ENCODE measurements around the gene TMEM8B. TPM values are rescaled to one million over a fixed set of nuclear protein-coding genes. Genes with fewer than 3 reads are reported as not detected.

Gene TMEM8B, protein sequence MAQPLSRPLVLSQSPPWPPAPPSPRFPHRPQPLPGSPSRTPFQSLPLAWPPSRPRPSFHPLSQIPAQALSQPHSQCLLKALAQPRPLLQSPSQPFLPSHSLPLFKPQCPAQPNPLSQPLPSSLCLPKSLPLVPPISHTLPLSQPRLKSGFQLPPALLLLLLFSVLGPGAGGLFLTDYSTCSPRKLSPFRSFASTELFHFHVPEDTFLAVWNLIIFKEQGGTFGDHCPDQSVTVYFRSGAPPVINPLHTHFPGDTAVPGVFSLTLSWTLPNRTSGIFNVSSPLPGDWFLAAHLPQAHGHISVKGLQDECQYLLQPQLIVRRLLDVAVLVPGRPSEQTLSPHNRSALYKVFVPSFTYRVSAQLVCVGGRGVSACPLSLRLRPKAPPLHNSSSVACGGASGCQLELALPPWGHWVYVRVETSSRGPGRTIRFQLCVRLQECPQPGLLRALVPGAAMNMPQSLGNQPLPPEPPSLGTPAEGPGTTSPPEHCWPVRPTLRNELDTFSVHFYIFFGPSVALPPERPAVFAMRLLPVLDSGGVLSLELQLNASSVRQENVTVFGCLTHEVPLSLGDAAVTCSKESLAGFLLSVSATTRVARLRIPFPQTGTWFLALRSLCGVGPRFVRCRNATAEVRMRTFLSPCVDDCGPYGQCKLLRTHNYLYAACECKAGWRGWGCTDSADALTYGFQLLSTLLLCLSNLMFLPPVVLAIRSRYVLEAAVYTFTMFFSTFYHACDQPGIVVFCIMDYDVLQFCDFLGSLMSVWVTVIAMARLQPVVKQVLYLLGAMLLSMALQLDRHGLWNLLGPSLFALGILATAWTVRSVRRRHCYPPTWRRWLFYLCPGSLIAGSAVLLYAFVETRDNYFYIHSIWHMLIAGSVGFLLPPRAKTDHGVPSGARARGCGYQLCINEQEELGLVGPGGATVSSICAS
- total RNA-seq: 3.3 TPM
- 1 to 10 TPM in 3 of 4 donors, under 1 TPM in 1; 0.21 to 1.5 (median 1.3) TPM for polyA plus RNA-seq

DNA sequence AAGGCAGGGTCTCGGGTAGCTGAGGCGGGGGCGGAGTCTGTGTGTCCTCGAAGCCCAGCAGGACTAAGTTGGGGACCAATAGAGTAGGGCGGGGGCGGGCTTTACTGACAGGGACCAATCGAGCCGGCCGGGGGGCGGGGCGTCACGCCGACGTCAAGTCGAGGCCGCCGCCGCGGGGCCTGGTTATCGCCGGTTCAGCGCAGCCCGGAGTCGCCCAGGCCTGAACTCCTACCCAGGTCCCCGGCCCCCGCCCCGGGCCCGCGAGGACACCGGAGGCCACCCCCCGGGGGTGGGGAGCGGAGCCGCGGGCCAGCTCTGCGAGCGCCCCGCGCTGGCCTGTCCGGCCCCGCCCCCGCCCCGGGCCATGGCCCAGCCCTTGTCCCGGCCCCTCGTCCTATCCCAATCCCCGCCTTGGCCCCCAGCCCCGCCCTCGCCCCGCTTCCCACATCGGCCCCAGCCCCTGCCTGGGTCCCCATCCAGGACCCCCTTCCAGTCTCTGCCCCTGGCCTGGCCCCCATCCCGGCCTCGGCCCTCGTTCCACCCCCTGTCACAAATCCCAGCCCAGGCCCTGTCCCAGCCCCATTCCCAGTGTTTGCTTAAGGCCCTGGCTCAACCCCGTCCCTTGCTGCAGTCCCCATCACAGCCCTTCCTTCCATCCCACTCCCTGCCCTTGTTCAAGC is at the start of gene TMEM8B:
TMEM8B (plus strand) TSS at position 145 of the 680 bp plus-strand sequence; CDS start at position 365, 220 bp downstream.
- H3K27ac Mint-ChIP-seq: peak within 1 kb of the TSS; percentile 82 to 98 (median 94)
- H3K4me1 Mint-ChIP-seq: peaks cover 5 to 36% (median 25%) of the 10 kb centered on the region in 4 donors
- H3K9me3 ChIP-seq (ENCODE audit: control insufficient read depth in 2 of 2, low read length in 2 of 2): no peaks in the 10 kb centered on the region

DNA sequence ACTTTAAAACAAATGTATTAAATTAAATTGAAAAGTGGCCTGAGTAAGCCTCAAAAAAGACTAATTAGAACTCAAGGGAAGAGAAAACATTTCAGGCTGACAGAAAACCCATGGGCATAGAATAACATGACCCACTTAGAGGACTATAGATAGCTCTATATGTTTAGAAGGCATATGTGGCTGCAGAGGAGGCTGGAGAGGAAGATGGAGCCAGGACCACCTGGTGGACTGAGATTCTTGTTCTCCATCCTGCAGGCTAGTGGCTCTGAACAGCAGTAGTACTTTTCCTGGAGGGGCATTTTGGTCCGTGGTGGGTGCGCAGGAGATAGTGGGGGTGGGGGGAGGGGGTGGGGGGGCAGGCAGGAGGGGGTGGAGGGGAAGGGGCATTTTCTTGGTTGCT is 48.0 kb upstream of the TMEM8B start:
- Histone ChIP-seq H3K27ac (ENCODE audit: insufficient read depth, low read length, poor library complexity, severe bottlenecking) (no peak overlapping the region), H3K27me3 (ENCODE audit: control insufficient read depth, insufficient read depth, low read length) (no peaks in the 10 kb centered on the region), H3K4me1 (ENCODE audit: control insufficient read depth, insufficient read depth, low read length, poor library complexity, severe bottlenecking) (no peaks in the 10 kb centered on the region), H3K36me3 (ENCODE audit: control insufficient read depth, insufficient read depth, low read length) (peaks cover 12% of the 10 kb centered on the region), H3K4me3 (ENCODE audit: low read depth, low read length) (no peak overlapping the region), H3K9me3 (ENCODE audit: control insufficient read depth in 2 of 2, low read length in 2 of 2) (no peaks in the 10 kb centered on the region)
- H3K27ac Mint-ChIP-seq: no peak overlapping the region
- no peak overlapping the region for H3K4me3 Mint-ChIP-seq
- peaks cover 0 to 12% (median 9%) of the 10 kb centered on the region in 4 donors for H3K4me1 Mint-ChIP-seq
- H3K27me3 Mint-ChIP-seq: no peaks in the 10 kb centered on the region
- peaks cover 28% of the 10 kb centered on the region for H3K36me3 Mint-ChIP-seq
- DNase-seq: no peak
- no peak for ATAC-seq (ENCODE audit: low read depth in 2 of 2)
- H3K9me3 Mint-ChIP-seq: peaks cover 0 to 3% (median 0%) of the 10 kb centered on the region in 7 donors

More for the DNA sequence above, at the start of gene TMEM8B:
- peak within 1 kb of the TSS; percentile 59 for H3K27ac ChIP-seq (ENCODE audit: insufficient read depth, low read length, poor library complexity, severe bottlenecking)
- H3K36me3 ChIP-seq (ENCODE audit: control insufficient read depth, insufficient read depth, low read length): no peaks in the 10 kb centered on the region
- no peaks in the 10 kb centered on the region for H3K27me3 ChIP-seq (ENCODE audit: control insufficient read depth, insufficient read depth, low read length)
- peak; percentile 93 to 94 for ATAC-seq (ENCODE audit: low read depth in 2 of 2)
- DNase-seq: peak; percentile 88 to 95 (median 92)
- peak within 1 kb of the TSS; percentile 81 for H3K4me3 ChIP-seq (ENCODE audit: low read depth, low read length)
- H3K4me3 Mint-ChIP-seq: peak within 1 kb of the TSS; percentile 95 to 100 (median 96)
- H3K9me3 Mint-ChIP-seq: no peaks in the 10 kb centered on the region
- H3K27me3 Mint-ChIP-seq: no peaks in the 10 kb centered on the region
- no peaks in the 10 kb centered on the region for H3K36me3 Mint-ChIP-seq
- peaks cover 15% of the 10 kb centered on the region for H3K4me1 ChIP-seq (ENCODE audit: control insufficient read depth, insufficient read depth, low read length, poor library complexity, severe bottlenecking)

DNA sequence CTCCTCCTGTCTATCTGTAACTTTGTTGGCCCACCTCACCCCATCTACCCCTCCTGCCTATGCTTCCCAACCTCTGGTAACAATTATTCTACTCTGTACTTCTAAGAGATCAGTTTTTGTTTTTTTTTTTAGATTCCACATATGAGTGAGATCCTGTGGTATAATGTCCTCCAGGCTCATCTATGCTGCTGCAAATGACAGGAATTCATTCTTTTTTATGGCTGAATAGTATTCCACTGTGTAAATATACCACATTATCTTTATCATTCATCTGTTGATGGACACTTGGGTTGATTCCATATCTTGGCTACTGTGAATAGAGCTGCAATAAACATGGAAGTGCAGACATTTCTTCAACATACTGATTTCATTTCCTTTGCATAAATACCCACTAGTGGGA is 45.6 kb upstream of the TMEM8B start:
- Mint-ChIP-seq H3K27me3 (no peaks in the 10 kb centered on the region), H3K27ac (no peak overlapping the region), H3K36me3 (peaks cover 35% of the 10 kb centered on the region), H3K4me1 (peaks cover 0 to 8% (median 6%) of the 10 kb centered on the region in 4 donors), H3K9me3 (peaks cover 0 to 1% (median 0%) of the 10 kb centered on the region in 7 donors), H3K4me3 (no peak overlapping the region)
- no peak for DNase-seq
- ATAC-seq (ENCODE audit: low read depth in 2 of 2): no peak
- Histone ChIP-seq H3K4me3 (ENCODE audit: low read depth, low read length) (no peak overlapping the region), H3K27me3 (ENCODE audit: control insufficient read depth, insufficient read depth, low read length) (no peaks in the 10 kb centered on the region), H3K36me3 (ENCODE audit: control insufficient read depth, insufficient read depth, low read length) (peaks cover 13% of the 10 kb centered on the region), H3K4me1 (ENCODE audit: control insufficient read depth, insufficient read depth, low read length, poor library complexity, severe bottlenecking) (no peaks in the 10 kb centered on the region), H3K9me3 (ENCODE audit: control insufficient read depth in 2 of 2, low read length in 2 of 2) (no peaks in the 10 kb centered on the region), H3K27ac (ENCODE audit: insufficient read depth, low read length, poor library complexity, severe bottlenecking) (no peak overlapping the region)

DNA sequence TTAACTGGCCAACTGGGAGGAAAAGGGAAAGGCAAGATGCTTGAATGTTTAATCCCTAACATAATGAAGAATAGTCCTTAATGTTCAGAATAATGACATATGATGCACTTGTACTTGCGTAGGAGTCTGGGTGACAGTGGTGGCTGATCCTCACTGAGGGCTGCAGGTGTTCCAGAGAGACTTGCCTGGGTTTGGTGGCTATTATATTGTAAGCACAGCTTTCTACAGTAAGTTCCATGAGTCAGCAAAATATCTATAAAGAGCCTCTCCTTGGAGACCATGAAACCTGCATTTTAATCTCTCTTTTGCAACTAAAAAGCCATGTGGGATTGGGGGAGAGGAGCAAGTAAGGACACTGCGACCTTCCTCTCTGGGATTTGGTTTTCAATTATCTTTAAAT is 39.5 kb upstream of the TMEM8B start:
- Histone ChIP-seq H3K27me3 (ENCODE audit: control insufficient read depth, insufficient read depth, low read length) (no peaks in the 10 kb centered on the region), H3K27ac (ENCODE audit: insufficient read depth, low read length, poor library complexity, severe bottlenecking) (no peak overlapping the region), H3K9me3 (ENCODE audit: control insufficient read depth in 2 of 2, low read length in 2 of 2) (no peaks in the 10 kb centered on the region), H3K4me3 (ENCODE audit: low read depth, low read length) (no peak overlapping the region), H3K36me3 (ENCODE audit: control insufficient read depth, insufficient read depth, low read length) (peaks cover 7% of the 10 kb centered on the region), H3K4me1 (ENCODE audit: control insufficient read depth, insufficient read depth, low read length, poor library complexity, severe bottlenecking) (no peaks in the 10 kb centered on the region)
- ATAC-seq (ENCODE audit: low read depth in 2 of 2) (no peak), DNase-seq (no peak)
- Mint-ChIP-seq H3K27me3 (no peaks in the 10 kb centered on the region), H3K27ac (no peak overlapping the region), H3K9me3 (peaks cover 0 to 1% (median 0%) of the 10 kb centered on the region in 7 donors), H3K4me3 (no peak overlapping the region), H3K36me3 (peaks cover 29% of the 10 kb centered on the region), H3K4me1 (peaks cover 0 to 20% (median 12%) of the 10 kb centered on the region in 4 donors)

DNA sequence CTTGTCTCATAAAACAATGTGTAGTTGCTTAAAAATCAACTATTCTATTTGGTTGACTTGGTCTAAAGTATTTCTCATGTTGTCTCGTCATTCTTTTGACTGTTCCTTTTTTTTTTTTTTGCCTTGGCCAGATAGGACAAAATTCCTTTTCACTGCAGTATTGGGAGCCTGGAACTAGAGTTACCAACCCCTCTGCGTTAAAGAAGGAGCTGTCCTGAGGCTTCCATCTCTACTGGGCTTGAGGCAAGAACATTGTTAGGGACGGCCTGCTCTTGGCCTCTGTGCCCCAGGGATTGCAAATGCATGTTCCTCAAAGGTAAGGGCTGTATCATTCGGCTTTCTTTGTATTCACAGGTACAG is 39.0 kb upstream of the TMEM8B start:
- peaks cover 0 to 20% (median 13%) of the 10 kb centered on the region in 4 donors for H3K4me1 Mint-ChIP-seq
- no peak overlapping the region for H3K4me3 ChIP-seq (ENCODE audit: low read depth, low read length)
- H3K27me3 ChIP-seq (ENCODE audit: control insufficient read depth, insufficient read depth, low read length): no peaks in the 10 kb centered on the region
- H3K9me3 Mint-ChIP-seq: peaks cover 0 to 1% (median 0%) of the 10 kb centered on the region in 7 donors
- no peaks in the 10 kb centered on the region for H3K27me3 Mint-ChIP-seq
- H3K36me3 Mint-ChIP-seq: peaks cover 29% of the 10 kb centered on the region
- H3K4me3 Mint-ChIP-seq: no peak overlapping the region
- DNase-seq (no peak), ATAC-seq (ENCODE audit: low read depth in 2 of 2) (peak in 1 of 2 donors; percentile 9)
- no peaks in the 10 kb centered on the region for H3K9me3 ChIP-seq (ENCODE audit: control insufficient read depth in 2 of 2, low read length in 2 of 2)
- no peaks in the 10 kb centered on the region for H3K4me1 ChIP-seq (ENCODE audit: control insufficient read depth, insufficient read depth, low read length, poor library complexity, severe bottlenecking)
- H3K27ac Mint-ChIP-seq: peak overlapping the region in 2 of 3 donors; percentile 55 to 73
- H3K36me3 ChIP-seq (ENCODE audit: control insufficient read depth, insufficient read depth, low read length): peaks cover 6% of the 10 kb centered on the region
- no peak overlapping the region for H3K27ac ChIP-seq (ENCODE audit: insufficient read depth, low read length, poor library complexity, severe bottlenecking)

DNA sequence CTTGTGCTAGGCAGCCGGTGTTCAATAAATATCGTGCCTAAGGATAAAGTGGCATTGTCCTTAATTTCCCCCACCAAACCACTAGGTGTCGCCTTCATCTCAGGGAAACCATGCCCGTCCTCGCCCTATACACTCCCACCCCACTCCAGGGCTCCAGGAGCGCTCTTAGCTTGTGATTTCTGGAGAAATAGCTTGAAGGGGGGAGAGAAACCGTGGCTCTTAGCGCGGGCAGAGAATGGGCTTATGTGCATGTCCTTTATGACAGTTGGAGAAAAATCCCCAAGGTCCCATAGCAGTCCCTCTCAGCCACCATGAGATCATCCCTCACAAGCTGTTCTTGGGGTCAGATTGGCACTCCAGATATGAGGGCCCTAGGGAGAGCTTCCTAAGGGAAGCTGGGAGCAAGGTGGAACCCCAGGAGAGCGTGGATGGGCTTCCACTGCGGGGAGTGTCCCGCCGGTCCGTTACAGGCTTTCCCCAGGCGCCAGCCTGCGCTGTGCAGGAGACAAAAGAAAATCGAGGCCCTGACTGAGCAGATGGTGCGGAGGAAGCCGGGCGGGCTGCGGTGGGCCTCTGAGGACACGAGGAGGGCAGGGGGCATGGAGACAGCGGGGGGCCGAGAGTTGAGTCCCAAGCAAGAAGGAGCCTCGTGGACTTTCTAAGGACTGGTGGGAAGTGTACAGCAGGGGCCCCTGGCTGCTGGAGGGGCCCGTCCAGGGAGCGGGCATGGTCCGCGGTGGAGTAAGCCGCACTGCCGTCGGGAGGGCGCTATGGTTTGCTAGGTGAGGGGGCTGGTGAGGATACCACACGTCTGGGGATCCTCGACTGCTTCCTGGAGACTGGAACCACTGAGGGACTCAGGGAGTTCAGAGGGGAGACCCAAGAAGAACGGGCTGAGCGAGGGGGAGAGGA is 38.4 kb upstream of the TMEM8B start:
- Mint-ChIP-seq H3K27ac (peak overlapping the region; percentile 55 to 73 (median 71)), H3K36me3 (peaks cover 27% of the 10 kb centered on the region), H3K4me3 (no peak overlapping the region), H3K27me3 (no peaks in the 10 kb centered on the region), H3K9me3 (peaks cover 0 to 1% (median 0%) of the 10 kb centered on the region in 7 donors), H3K4me1 (peaks cover 0 to 20% (median 13%) of the 10 kb centered on the region in 4 donors)
- H3K36me3 ChIP-seq (ENCODE audit: control insufficient read depth, insufficient read depth, low read length): peaks cover 4% of the 10 kb centered on the region
- DNase-seq (peak; percentile 44 to 69 (median 65)), ATAC-seq (ENCODE audit: low read depth in 2 of 2) (peak; percentile 74 to 81)
- H3K27ac ChIP-seq (ENCODE audit: insufficient read depth, low read length, poor library complexity, severe bottlenecking): no peak overlapping the region
- H3K4me3 ChIP-seq (ENCODE audit: low read depth, low read length): no peak overlapping the region
- H3K9me3 ChIP-seq (ENCODE audit: control insufficient read depth in 2 of 2, low read length in 2 of 2): no peaks in the 10 kb centered on the region
- no peaks in the 10 kb centered on the region for H3K27me3 ChIP-seq (ENCODE audit: control insufficient read depth, insufficient read depth, low read length)
- no peaks in the 10 kb centered on the region for H3K4me1 ChIP-seq (ENCODE audit: control insufficient read depth, insufficient read depth, low read length, poor library complexity, severe bottlenecking)

All from CD4-positive, CD25-positive, alpha-beta regulatory T cell (primary cell).